Measurements from ENCODE around the gene RNF224. TPM values are rescaled to one million over a fixed set of nuclear protein-coding genes. Genes with fewer than 3 reads are reported as not detected.

The RNF224 gene
- not detected for total RNA-seq

DNA sequence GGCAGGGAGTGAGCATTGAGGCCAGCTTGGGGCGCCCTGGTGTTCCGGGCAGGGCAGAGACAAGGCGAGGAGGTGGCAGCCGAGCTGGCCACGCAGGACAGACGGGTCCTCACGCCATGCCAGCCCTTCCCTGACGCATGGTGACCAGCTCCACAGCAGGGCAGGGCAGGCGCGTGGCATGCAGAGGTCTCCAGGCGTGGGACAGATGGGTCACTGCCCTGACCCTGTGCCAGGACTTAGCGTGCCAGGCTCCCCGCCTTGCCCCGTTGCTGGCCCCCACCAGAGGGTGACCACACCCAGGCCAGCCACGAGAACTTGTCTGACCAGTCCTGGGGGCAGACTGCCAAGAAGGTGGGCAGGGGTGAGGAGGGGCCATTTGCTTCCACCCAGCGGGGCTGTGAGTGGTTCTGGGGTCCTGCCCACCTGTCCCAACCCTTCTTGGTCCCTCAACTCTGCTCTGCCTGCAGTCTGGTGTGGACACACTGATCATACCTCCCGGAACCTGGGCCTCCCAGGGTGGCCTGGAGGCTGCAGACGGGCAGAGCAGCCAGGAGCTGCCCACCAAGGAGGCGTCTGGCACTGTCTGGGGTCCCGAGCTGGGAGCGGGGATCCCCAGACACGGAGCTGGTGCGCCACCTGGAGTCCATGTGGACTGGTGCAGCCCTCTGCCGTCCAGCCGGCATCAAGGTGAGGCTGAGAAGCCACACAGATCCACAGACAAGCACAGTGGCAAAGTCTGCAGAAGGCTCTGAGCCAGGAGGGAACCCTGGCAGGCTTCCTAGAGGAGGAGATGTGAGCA lies at the start of gene RNF224:
Gene RNF224 (plus strand): TSS at position 449 of the 799 bp plus-strand sequence. CDS start 834 bp downstream, outside the sequence.

DNA sequence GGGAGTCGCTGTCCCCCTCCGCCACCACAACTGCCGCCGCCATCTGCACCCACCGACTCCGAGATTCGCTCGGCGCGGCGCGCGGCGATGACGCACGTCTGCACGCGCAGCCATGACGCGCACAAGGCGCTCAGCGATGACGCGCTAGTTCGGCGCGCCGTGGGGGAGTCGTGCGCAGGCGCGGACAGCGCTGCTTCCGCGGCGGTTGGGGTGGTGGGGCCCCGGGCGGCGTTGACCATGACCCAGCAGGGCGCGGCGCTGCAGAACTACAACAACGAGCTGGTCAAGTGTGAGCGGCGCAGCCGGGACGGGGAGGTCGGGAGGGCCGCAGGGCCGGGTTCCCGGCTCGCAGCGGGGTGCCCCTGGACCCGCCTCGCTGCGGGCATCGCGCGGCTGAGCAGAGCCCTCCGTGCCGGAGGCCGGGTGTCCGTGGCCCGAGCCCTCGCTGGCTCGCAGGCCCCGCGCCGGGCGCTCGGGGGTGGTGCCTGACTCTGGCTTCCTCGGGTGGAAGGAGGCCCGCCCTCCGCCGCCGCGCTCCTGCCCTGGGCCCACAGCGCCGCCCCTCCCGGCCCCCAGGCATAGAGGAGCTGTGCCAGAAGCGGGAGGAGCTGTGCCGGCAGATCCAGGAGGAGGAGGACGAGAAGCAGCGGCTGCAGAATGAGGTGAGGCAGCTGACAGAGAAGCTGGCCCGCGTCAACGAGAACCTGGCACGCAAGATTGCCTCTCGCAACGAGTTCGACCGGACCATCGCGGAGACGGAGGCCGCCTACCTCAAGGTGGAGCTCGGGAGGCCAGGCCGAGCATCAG lies 38.6 kb upstream of the RNF224 start, which contains the start of the genes ANAPC2 and SSNA1:
Gene ANAPC2 (minus strand): TSS at position 71 of the 807 bp plus-strand sequence. CDS start 28 bp downstream, at position 43.
Gene SSNA1 (plus strand): TSS at position 187 of the 807 bp plus-strand sequence. CDS start 51 bp downstream, at position 238.

DNA sequence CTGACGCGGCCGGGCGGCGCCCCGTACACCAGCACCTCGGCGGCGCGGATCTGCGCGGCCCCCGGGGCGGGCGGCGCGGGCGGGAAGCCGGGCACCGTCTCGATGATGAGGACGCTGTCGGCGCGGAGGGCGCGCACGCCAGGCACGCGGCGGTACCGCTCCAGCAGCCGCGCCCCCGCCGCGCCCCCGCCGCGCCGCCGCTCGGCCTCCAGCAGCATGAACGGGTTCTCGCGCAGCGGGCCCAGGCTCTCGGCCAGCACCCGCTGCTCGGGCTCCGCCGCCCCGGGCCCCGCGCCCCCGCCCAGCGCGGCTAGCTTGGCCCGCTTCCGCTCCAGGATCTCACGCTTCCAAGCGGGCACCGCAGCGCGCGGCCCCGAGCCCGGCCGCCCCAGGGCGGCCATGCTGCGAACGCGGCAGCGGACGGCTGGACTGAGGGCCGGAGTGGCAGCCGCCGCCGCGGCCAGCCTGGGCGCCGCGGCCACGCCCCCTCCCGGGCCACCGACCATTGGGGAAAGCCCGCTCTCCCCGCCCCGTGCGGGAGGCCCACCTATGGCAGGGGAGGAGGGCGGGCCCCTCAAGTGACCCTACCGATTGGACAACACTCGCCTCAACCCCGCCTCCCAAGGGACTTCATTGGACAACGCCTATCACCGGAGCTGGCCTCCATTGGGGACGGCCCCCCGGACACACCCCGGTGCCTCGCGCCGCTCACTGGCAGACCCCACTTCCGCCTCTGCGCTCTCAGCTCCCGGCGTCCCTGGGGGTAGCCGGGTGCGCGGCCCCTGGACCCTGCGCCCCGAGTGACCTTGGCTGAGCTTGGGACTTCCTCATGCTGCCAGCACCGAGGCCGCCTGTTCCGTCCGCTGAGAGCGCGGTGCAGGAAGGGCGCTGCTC lies 26.7 kb upstream of the RNF224 start, which contains the start of gene TPRN:
Gene TPRN (minus strand): TSS at position 431 of the 894 bp plus-strand sequence. CDS start 30 bp downstream, at position 401.

DNA sequence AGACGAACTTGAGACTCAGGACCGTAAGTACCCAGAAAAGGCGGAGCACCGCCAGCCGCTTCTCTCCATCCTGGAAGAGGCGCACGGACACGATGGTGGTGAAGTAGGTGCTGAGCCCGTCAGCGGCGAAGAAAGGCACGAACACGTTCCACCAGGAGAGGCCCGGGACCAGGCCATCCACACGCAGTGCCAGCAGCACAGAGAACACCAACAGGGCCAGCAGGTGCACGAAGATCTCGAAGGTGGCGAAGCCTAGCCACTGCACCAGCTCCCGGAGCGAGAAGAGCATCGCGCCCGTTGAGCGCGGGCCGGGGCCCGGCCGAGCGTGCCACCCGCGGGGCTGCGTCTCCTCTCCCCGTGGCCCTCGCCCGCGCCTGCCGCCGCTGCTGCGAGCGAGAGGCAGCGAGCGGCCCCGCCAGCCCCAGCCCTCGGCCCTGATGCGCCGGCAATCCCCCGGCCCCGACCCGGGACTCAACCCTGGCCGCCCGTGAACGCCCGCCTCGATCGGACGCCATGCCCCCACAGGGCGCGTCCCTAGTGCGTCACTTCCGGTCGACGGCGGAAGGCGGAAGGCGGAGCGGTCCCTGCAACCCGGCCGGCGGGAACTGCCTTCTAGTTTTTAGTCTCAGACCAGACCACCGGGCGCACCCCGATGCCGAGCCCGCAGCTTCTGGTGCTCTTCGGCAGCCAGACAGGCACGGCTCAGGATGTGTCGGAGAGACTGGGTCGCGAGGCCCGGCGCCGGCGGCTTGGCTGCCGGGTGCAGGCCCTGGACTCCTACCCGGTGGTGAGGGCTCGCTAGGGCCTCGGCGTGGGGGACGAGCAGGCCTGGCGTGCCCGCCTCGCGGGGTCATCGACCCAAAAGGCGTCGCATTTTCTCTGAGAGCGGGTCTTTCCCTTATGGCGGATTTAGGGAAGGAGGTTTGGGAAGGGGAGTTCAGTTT lies 21.9 kb upstream of the RNF224 start, which contains the start of the genes NDOR1 and TMEM203:
Gene NDOR1 (plus strand): TSS at position 575 of the 944 bp plus-strand sequence. CDS start 78 bp downstream, at position 653.
Gene TMEM203 (minus strand): TSS at position 523 of the 944 bp plus-strand sequence. CDS start 234 bp downstream, at position 289.

DNA sequence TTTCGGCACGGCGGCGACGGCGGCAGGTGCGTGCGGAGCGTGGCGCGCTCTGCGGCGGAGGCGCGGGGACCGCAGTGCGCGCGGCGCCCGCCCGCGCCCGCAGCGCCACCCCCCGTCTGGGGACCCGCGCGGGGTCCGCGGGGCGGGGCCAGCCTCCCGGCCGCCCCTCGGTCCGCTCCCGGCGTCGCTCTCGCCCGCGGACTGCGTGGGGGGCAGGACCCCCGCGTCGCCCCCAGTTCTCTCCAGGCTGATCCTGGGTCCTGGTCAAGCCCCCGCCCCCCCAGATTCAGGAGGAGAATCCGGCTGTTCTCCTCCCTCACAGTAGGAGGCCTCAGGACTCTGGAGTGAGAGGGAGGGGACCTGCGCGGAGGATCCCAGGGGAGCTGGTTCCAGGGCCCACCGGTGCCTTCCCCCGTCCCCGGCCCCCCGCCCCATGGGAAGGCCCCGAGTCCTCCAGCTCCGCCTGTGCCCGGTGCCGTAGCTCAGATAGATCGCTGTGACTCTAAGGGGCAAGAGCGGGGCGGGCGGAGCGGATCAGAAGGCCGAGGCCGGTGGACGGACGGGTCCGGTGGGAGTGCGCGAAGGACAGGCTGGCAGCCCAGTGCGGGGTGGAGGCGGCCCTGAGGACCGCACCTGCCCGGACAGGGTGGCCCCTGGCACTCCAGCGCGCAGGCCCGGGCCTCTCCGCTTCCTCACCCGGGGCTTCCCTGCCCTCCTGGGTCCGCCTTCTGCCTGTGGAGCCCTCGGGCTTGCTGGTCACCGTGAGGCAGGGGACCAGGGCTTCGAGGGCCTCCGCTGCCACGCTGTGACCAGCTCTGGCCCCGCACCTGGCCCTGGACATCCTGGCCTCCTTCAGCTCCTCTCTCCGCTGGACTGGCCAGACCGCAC lies 4.9 kb upstream of the RNF224 start, which contains the start of gene RNF208:
Gene RNF208 (minus strand): TSS at position 51 of the 888 bp plus-strand sequence. CDS start 1,028 bp downstream, outside the sequence.

DNA sequence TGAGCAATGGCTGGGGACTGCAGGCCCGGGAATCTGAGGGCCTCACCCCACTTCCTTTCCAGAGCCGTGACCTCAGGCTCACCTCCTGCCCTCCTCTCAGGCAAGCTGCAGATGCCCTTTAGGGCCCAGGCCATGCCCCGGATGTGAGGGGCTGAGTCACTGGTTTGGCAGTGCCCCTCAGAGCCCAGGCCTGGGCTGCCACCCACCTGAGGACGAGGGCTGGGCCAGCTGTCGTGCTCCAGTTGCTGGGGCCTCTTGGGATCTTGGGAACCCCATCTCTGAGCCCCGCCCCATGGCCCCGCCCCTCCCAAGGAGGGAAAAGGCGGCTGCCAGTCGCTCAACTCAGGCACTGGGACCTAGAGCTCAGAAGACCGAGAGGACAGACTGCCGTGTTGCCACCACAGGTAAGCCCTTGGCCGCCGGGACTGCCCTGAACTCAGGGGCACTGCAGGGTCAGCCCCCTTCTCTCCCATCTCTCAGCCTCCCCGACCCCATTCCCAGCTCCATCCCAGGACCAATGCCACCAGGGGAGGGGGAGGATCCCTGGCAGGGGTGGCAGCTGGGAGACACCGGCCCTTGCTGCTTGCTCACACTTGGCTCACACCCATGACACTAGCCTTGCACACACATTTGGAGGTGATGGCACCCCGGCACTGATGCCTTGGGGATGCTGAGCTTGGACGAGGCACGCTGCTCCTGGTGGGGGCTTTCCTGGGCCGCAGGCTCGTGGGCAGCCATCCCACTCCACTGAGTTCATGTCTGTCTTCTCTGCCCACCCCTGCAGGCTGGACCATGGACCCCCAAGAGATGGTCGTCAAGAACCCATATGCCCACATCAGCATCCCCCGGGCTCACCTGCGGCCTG lies 2.2 kb upstream of the RNF224 start, which contains the start of gene CYSRT1:
Gene CYSRT1 (plus strand): TSS at position 345 of the 865 bp plus-strand sequence. CDS start 448 bp downstream, at position 793.

DNA sequence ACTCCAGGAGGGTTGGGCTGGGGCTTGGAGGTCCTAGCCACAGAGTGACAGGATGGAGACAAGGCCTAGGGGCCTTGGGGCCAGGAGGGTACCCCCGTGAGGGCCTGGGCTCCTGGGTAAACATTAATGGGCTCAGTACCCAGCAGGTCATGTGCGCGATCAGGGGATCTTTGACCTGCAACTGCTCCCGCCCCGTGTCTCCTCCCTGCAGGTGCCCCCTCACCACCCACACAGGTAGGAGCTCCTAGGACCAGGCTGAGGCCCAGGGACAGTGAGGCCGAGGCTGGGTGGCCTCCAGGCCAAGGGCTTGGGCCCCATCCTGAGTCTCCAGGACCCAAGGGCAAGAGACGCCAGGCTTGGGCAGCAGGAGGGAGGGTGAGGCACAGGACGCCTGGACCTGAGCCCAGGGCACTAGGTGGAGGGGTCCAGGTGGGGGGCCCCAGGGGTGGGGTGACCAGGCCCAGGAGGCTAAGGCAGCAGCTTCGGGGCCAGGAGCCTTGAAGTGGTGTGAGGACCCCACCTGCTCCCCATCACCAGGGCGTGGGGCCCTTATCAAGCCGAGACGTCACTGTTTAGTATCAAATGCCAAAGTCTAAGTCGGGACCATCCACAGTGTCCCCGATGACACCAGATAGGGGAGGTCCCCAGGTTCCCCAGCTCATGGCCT lies 3.5 kb downstream of the RNF224 start, which contains the start of gene SLC34A3:
Gene SLC34A3 (plus strand): TSS at position 197 of the 667 bp plus-strand sequence. CDS start 802 bp downstream, outside the sequence.

DNA sequence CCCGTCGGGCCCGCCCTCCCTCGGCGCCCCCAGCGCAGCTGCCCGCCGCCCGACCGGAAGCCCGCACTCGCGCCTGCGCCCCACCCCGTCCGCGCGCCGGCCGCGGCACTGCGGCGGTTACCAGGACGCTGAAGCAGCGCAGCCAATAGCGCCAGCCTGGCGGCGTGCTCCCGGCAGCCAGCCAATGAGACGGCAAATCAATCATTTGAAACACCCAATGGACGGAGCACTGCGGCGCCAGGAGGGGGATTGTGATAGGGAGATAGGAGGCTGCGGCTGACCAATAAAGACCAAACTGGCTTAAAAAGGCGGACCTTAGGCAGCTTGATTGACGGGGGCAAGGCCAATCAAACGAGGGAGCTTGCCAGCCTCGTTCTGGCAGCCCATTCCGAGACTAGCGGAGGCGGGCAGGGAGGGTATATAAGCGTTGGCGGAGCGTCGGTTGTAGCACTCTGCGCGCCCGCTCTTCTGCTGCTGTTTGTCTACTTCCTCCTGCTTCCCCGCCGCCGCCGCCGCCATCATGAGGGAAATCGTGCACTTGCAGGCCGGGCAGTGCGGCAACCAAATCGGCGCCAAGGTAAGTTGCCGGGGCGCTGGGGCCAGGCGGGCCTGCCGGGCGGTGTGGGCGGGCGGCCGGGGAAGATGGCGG lies 13.7 kb downstream of the RNF224 start, which contains the start of gene TUBB4B:
Gene TUBB4B (plus strand): TSS at position 447 of the 649 bp plus-strand sequence. CDS start 74 bp downstream, at position 521.

DNA sequence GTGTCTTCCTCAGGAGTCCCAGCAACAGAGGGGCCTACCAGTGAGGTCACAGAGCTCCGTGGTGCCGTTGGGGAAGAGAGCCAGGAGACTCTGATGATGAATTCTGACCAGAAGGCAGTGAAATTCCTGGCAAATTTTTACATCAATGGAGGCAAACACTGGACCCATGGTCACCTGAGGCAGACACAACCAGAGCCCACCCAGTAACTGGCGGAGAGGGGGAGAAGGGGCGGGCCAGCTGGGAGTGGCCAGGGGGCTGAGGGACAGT lies 23.8 kb downstream of the RNF224 start, which contains the start of gene STPG3:
Gene STPG3 (plus strand): TSS at position 93 of the 268 bp plus-strand sequence. CDS start 1 bp downstream, at position 94.

DNA sequence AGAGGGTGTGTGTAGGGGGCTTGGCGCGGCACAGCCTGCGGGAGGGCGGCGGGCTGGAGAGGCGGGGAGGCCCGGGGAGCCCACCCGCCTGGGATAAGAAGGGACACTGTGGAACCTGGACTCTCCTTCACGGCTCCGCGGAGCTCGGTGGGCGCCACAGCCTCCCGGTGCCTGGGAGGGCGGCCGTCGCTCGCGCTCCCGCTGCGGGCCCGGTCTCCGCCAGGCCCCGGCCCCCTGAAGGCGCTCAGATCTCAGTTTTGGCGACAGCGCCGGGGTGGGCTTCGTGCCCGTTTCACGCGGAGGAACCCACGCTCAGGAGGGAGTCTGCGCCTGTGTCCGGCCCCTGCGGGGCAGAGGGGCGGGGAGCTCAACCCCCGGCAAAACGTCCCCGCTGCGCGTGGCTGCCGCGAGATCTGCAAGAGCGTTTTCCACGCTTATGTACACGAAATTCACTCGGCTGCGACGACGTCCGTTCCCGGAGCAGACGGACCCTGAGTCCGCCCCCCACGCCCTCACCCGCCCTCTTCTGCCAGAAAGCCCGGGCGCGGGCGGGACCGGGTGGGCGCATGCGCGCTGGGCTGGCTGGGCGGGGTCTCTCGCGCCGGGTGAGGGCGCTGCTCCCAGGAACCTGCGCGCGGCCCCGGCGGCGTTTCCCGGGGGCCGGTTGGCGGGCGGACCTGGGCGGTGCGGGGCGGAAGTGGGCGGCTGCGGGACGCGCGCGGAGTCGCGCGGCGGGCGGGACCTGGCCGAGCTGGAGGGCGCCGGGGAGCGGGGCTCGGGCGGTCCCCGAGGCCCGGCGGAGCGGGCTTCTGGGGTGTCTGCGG lies 27.5 kb downstream of the RNF224 start, which contains the start of gene NELFB:
Gene NELFB (plus strand): TSS at position 704 of the 824 bp plus-strand sequence.

DNA sequence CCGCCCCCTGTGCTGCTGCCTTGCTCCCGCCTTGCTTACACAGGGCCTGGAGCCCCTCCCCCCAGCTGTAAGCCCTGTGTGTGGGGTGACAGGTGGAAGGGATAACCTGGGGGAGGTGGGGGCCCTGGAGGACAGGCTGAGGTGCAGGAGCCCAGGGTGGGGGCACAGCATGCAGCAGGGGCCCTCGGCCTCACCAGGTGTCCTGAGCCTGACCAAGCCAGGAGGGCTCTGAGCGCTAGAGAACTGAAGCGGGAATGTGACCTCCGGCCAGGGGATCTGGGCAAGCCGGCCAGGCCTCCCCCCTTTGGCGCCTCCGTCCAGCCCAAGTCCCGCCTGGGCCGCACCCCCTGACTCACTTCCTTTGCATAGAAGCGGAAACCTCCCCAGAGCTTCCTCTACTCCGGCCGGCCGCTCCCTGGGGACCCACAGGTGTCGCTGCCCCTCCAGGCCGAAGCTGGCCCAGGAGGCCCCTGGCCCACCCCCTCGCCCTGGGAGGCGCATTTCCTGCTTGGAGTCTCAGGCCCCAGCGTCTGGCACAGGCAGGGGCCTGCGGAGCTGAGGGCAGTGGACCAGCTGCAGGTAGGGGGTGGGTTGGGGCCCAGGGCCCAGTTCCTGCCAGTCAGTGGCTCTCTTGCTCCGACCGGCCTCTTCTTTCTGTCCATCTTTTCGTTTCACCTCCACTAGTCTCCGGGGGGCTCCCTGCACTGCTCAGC lies 50.2 kb downstream of the RNF224 start, which contains the start of gene TOR4A:
Gene TOR4A (plus strand): TSS at position 398 of the 713 bp plus-strand sequence. CDS start 964 bp downstream, outside the sequence.

All from parietal lobe (tissue), 1 donor.